K562 (cell line): ENCODE measurements around the gene ZMIZ1. TPM values are rescaled to one million over a fixed set of nuclear protein-coding genes. Genes with fewer than 3 reads are reported as not detected.

Experiments used
- ATF1 ChIP-seq, 2 experiments: fragments of 450-650 bp in 1 of 2; IDR thresholded peaks; 2 replicates each; pipeline ENCODE4 v1.6.1; 2016; ENCODE audit warnings: missing compliant biosample characterization in 1 of 2, missing genetic modification characterization in 1 of 2
- CXXC5 ChIP-seq: fragments of 250-450 bp; sonication (Bioruptor Pico); IDR thresholded peaks from 2 replicates; pipeline ENCODE4 v1.8.0; 2022; ENCODE audit warnings: inconsistent platforms, mild to moderate bottlenecking, moderate library complexity
- DACH1 ChIP-seq: fragments of 450-650 bp; IDR thresholded peaks from 2 replicates; pipeline ENCODE4 v1.6.1; 2018; ENCODE audit not compliant: partially characterized antibody
- DDX20 ChIP-seq: fragments of 450-650 bp; IDR thresholded peaks from 2 replicates; pipeline ENCODE4 v1.6.1; 2016; ENCODE audit warnings: missing genetic modification characterization, low read depth, mild to moderate bottlenecking, missing compliant biosample characterization, moderate library complexity
- E2F3 ChIP-seq: fragments of 250-450 bp; sonication (Bioruptor Pico); IDR thresholded peaks from 2 replicates; pipeline ENCODE4 v1.4.0; 2020; ENCODE audit warnings: mild to moderate bottlenecking
- EP400 ChIP-seq: fragments of 450-650 bp; IDR thresholded peaks from 2 replicates; pipeline ENCODE4 v1.6.1; 2017; ENCODE audit warnings: antibody characterized with exemption, mild to moderate bottlenecking, moderate library complexity
- ESRRA ChIP-seq: fragments of 450-650 bp; IDR thresholded peaks from 2 replicates; pipeline ENCODE4 v1.6.1; 2014; ENCODE audit warnings: low read depth, mild to moderate bottlenecking, moderate library complexity, borderline replicate concordance
- KLF10 ChIP-seq: fragments of 250-450 bp; sonication (Bioruptor Pico); IDR thresholded peaks from 2 replicates; pipeline ENCODE4 v1.6.1; 2021; ENCODE audit warnings: matching md5 sums
- LARP7 ChIP-seq: fragments of 450-650 bp; IDR thresholded peaks from 2 replicates; pipeline ENCODE4 v1.6.1; 2016
- MCM5 ChIP-seq: fragments of 450-650 bp; IDR thresholded peaks from 2 replicates; pipeline ENCODE4 v1.6.1; 2016; ENCODE audit warnings: low read depth
- MTA3 ChIP-seq: fragments of 450-650 bp; formaldehyde crosslinking; IDR thresholded peaks from 2 replicates; pipeline ENCODE4 v1.6.1; 2017; ENCODE audit warnings: mild to moderate bottlenecking, borderline replicate concordance
- NCOR1 ChIP-seq: fragments of 450-650 bp; IDR thresholded peaks from 2 replicates; pipeline ENCODE4 v1.6.1; 2016; ENCODE audit warnings: mild to moderate bottlenecking, moderate library complexity
- SMARCE1 ChIP-seq: fragments of 450-650 bp; IDR thresholded peaks from 2 replicates; pipeline ENCODE4 v1.7.1; 2016; ENCODE audit warnings: mild to moderate bottlenecking
- STAT5A ChIP-seq: IDR thresholded peaks from 2 replicates; pipeline ENCODE4 v1.6.1; 2012; ENCODE audit warnings: low read length, inconsistent platforms, borderline replicate concordance
- ZNF3 ChIP-seq: fragments of 250-450 bp; sonication (Bioruptor Pico); IDR thresholded peaks from 2 replicates; pipeline ENCODE4 v1.5.0; 2021; ENCODE audit warnings: mild to moderate bottlenecking, moderate library complexity
- polyA plus RNA-seq, 8 experiments: library from polyadenylated mRNA; depleted of rRNA in 4 of 8; stranded (reverse) in 5 of 8; unstranded in 3 of 8; fragments of >200 nt; fragmentation: Nextera tagmentation in 2 of 8; fragmentation: Illumina TruSeq in 1 of 8; extraction: Ambion mirVana in 2 of 8; extraction: Trizol in 1 of 8; gene quantifications; 2 replicates each; pipeline versions ENCODE4 v1.2.1 to v1.2.3, GENCODE V29; 2011 to 2014; ENCODE audit warnings: inconsistent platforms in 1 of 8, missing spikeins in 1 of 8
- total RNA-seq, 7 experiments: library from RNA; depleted of rRNA in 6 of 7; stranded (reverse); fragments of >200 nt in 6 of 7; fragmentation: Illumina TruSeq in 2 of 7; extraction: Trizol in 2 of 7; gene quantifications; 2 replicates each; pipeline versions ENCODE4 v1.2.1 to v1.2.3, GENCODE V29; 2011 to 2021; ENCODE audit warnings: low replicate concordance in 1 of 7
- TF ChIP-seq, protein P1 (sequence below), 2 experiments: fragments of 450-650 bp; conservative IDR thresholded peaks; 2 replicates each; pipeline ENCODE4 v1.6.1; 2017; ENCODE audit warnings: mild to moderate bottlenecking in 2 of 2, moderate library complexity in 2 of 2
- TF ChIP-seq, protein P2 (sequence below): fragments of 250-450 bp; sonication (Bioruptor Pico); IDR thresholded peaks from 2 replicates; pipeline ENCODE4 v1.5.0; 2020; ENCODE audit warnings: mild to moderate bottlenecking
- TF ChIP-seq, protein P3 (sequence below), 2 experiments: fragments of 450-650 bp; IDR thresholded peaks; 2 replicates each; pipeline ENCODE4 v1.6.1; 2018; ENCODE audit warnings: mild to moderate bottlenecking in 2 of 2, low read depth in 1 of 2; ENCODE audit not compliant: partially characterized antibody in 2 of 2
- TF ChIP-seq, protein P4 (sequence below): fragments of 450-650 bp; formaldehyde crosslinking; IDR thresholded peaks from 2 replicates; pipeline ENCODE4 v1.4.0; 2020; ENCODE audit warnings: mild to moderate bottlenecking, moderate library complexity

The ZMIZ1 gene
- total and polyA plus RNA-seq, 9 of the 15 experiments (the other 6 are each of a cell fraction or from before 2014, with no cell fraction given) = 1.0 to 37.3 (median 4.3) TPM

DNA sequence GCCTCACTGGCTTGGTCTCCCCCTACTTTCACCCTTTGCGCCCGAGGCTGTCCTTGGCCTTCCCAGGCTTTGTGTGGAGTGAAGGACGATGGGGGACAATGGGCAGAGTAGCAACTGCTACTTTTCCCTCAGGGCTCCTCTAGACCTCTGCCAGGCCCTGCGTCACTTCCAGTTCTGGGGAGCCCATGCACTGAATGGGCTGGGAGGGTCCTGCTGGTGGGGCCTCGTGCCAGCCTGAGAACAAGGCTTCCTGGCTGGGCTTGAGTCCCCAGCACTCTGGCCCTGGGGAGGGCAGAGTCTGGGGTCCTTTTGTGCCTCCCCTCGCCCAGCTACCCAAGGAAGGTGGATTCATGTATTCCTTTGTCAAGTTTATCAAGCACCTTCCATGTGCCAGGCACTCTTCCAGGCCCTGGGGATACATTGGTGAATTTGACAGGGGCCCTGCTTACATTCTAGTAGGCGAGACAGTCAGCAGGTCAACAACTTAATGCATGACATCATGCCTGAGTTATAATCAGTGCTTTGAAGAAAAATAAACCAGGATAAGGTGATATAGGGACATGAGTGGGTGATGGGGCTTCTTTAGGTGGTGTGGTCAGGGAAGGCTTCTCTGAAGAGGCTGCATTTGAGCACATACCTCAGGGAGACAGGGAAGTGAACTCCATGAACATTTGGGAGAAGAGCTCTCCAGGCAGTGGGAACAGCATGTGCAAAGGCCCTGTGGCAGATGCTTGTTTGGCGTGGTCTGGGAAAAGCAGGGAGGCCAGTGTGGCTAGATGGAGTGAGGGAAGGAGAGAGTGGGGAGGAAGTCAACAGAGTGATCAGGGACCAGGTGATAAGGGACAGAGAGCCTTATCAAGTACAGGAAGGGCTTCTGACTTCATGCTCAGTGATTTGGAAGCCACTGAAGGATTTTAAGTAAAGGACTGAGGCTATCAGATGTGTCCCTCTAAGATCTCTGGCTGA is 14.1 kb downstream of the ZMIZ1 start (continued):
- TF ChIP-seq, protein P1, sequence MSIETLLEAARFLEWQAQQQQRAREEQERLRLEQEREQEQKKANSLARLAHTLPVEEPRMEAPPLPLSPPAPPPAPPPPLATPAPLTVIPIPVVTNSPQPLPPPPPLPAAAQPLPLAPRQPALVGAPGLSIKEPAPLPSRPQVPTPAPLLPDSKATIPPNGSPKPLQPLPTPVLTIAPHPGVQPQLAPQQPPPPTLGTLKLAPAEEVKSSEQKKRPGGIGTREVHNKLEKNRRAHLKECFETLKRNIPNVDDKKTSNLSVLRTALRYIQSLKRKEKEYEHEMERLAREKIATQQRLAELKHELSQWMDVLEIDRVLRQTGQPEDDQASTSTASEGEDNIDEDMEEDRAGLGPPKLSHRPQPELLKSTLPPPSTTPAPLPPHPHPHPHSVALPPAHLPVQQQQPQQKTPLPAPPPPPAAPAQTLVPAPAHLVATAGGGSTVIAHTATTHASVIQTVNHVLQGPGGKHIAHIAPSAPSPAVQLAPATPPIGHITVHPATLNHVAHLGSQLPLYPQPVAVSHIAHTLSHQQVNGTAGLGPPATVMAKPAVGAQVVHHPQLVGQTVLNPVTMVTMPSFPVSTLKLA (conservative IDR thresholded peaks at IDR 0.05) = peak in 1 of 2 experiments; percentile 62; a peak in 1 of 4 replicates
- TF ChIP-seq NCOR1 = peak; percentile 80
- no peak for TF ChIP-seq DDX20 (tag)
- TF ChIP-seq DACH1 = peak; percentile 10
- TF ChIP-seq MCM5 = no peak
- peak; percentile 69 for TF ChIP-seq MTA3
- 0 out of 2 replicates have a peak, but pooled peaks have one; percentile 33 for TF ChIP-seq EP400
- TF ChIP-seq SMARCE1 = peak; percentile 91
- TF ChIP-seq LARP7 = 0 out of 2 replicates have a peak, but pooled peaks have one; percentile 49
- TF ChIP-seq, protein P2, sequence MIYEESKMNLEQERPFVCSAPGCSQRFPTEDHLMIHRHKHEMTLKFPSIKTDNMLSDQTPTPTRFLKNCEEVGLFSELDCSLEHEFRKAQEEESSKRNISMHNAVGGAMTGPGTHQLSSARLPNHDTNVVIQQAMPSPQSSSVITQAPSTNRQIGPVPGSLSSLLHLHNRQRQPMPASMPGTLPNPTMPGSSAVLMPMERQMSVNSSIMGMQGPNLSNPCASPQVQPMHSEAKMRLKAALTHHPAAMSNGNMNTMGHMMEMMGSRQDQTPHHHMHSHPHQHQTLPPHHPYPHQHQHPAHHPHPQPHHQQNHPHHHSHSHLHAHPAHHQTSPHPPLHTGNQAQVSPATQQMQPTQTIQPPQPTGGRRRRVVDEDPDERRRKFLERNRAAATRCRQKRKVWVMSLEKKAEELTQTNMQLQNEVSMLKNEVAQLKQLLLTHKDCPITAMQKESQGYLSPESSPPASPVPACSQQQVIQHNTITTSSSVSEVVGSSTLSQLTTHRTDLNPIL (CRISPR knock-in tag) = no peak
- TF ChIP-seq, protein P3, sequence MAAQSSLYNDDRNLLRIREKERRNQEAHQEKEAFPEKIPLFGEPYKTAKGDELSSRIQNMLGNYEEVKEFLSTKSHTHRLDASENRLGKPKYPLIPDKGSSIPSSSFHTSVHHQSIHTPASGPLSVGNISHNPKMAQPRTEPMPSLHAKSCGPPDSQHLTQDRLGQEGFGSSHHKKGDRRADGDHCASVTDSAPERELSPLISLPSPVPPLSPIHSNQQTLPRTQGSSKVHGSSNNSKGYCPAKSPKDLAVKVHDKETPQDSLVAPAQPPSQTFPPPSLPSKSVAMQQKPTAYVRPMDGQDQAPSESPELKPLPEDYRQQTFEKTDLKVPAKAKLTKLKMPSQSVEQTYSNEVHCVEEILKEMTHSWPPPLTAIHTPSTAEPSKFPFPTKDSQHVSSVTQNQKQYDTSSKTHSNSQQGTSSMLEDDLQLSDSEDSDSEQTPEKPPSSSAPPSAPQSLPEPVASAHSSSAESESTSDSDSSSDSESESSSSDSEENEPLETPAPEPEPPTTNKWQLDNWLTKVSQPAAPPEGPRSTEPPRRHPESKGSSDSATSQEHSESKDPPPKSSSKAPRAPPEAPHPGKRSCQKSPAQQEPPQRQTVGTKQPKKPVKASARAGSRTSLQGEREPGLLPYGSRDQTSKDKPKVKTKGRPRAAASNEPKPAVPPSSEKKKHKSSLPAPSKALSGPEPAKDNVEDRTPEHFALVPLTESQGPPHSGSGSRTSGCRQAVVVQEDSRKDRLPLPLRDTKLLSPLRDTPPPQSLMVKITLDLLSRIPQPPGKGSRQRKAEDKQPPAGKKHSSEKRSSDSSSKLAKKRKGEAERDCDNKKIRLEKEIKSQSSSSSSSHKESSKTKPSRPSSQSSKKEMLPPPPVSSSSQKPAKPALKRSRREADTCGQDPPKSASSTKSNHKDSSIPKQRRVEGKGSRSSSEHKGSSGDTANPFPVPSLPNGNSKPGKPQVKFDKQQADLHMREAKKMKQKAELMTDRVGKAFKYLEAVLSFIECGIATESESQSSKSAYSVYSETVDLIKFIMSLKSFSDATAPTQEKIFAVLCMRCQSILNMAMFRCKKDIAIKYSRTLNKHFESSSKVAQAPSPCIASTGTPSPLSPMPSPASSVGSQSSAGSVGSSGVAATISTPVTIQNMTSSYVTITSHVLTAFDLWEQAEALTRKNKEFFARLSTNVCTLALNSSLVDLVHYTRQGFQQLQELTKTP (IDR thresholded peaks at IDR 0.05; ENCODE audit: low read depth in 1 of 2, partially characterized antibody in 2 of 2) = peak in 1 of 2 experiments; percentile 88
- TF ChIP-seq, protein P4, sequence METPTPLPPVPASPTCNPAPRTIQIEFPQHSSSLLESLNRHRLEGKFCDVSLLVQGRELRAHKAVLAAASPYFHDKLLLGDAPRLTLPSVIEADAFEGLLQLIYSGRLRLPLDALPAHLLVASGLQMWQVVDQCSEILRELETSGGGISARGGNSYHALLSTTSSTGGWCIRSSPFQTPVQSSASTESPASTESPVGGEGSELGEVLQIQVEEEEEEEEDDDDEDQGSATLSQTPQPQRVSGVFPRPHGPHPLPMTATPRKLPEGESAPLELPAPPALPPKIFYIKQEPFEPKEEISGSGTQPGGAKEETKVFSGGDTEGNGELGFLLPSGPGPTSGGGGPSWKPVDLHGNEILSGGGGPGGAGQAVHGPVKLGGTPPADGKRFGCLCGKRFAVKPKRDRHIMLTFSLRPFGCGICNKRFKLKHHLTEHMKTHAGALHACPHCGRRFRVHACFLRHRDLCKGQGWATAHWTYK = peak; percentile 46; the same call in 1 of the 2 replicates
- TF ChIP-seq E2F3 (CRISPR knock-in tag) = no peak
- 0 out of 2 replicates have a peak, but pooled peaks have one; percentile 8 for TF ChIP-seq ESRRA
- TF ChIP-seq ATF1 (CRISPR knock-in tag; IDR thresholded peaks at IDR 0.05) = no peak
- TF ChIP-seq ATF1 (tag; IDR thresholded peaks at IDR 0.05) = 0 out of 2 replicates have a peak, but pooled peaks have one; percentile 29
- TF ChIP-seq ZNF3 (CRISPR knock-in tag) = peak; percentile 54; the same call in 1 of the 2 replicates
- TF ChIP-seq STAT5A = peak; percentile 46; the same call in 1 of the 2 replicates
- TF ChIP-seq KLF10 (CRISPR knock-in tag) = no peak
- 0 out of 2 replicates have a peak, but pooled peaks have one; percentile 29 for TF ChIP-seq CXXC5 (CRISPR knock-in tag)
